ENCODE measurements around the gene VASP.

- TF ChIP-seq CTCF (IDR thresholded peaks at IDR 0.05; ENCODE audit: low read depth, low read length) (no peak), POLR2A (IDR thresholded peaks at IDR 0.05; ENCODE audit: extremely low read depth, insufficient read length) (no peak), MAX (IDR thresholded peaks at IDR 0.05; ENCODE audit: low read depth, low read length) (no peak), MYC (IDR thresholded peaks at IDR 0.05; ENCODE audit: low read depth, low read length) (no peak)
These were observed 46.4 kb upstream of the VASP start for GRCh38 chr19:45460807-45461347.
